H1 (cell line): ENCODE results near the gene RAB3IL1. TPM values are rescaled to one million over a fixed set of nuclear protein-coding genes. Genes with fewer than 3 reads are reported as not detected.
A peak's percentile ranks its signal among the peaks of the same experiment; 100 is the strongest.

Experiments used
- CTCF ChIA-PET: fragments of 300-600 bp; sonication (Branson Sonifier 250); formaldehyde crosslinking; loops from one replicate; lab custom pipeline; 2021; ENCODE audit not compliant: partially characterized antibody; lab: Charles Lee
- POLR2A ChIA-PET: fragments of 300-600 bp; sonication (Branson Sonifier 250); formaldehyde crosslinking; loops from one replicate; lab custom pipeline; 2021; ENCODE audit warnings: inconsistent platforms; ENCODE audit not compliant: partially characterized antibody; lab: Charles Lee
- DNase-seq, 2 experiments: peaks; one replicate each; pipeline versions ENCODE4 v3.0.0 to v3.0.0-alpha.2; 2010 to 2022; ENCODE audit warnings: low spot score in 2 of 2, low read depth in 1 of 2, mixed read lengths in 1 of 2
- FAIRE-seq: peaks from 2 replicates; lab custom pipeline; 2011; peaks lifted over from hg19 to GRCh38; lab: Jason Lieb, UNC
- H2AFZ ChIP-seq: 2 replicates; pipeline ENCODE4 v1.8.1; 2012; ENCODE audit warnings: low read length, inconsistent platforms
- H2AK5ac ChIP-seq: 2 replicates; pipeline ENCODE4 v1.6.1; 2013; ENCODE audit warnings: low read depth, low read length
- H2BK120ac ChIP-seq: replicated peaks from 2 replicates; pipeline ENCODE3; 2013; ENCODE audit warnings: low read depth, low read length, inconsistent platforms
- H2BK12ac ChIP-seq: 2 replicates; pipeline ENCODE4 v1.6.1; 2013; ENCODE audit warnings: low read depth, low read length
- H2BK15ac ChIP-seq: 2 replicates; pipeline ENCODE4 v1.6.1; 2013; ENCODE audit warnings: low read length
- H2BK20ac ChIP-seq: 2 replicates; pipeline ENCODE4 v1.6.1; 2013; ENCODE audit warnings: low read length
- H2BK5ac ChIP-seq: 2 replicates; pipeline ENCODE4 v1.6.1; 2013; ENCODE audit warnings: low read depth, low read length
- H3K14ac ChIP-seq: 2 replicates; pipeline ENCODE4 v1.6.1; 2013; ENCODE audit warnings: inconsistent platforms; ENCODE audit not compliant: insufficient read length
- H3K18ac ChIP-seq: 2 replicates; pipeline ENCODE4 v1.6.1; 2013; ENCODE audit warnings: low read length; ENCODE audit errors: extremely low read depth
- H3K23ac ChIP-seq: 2 replicates; pipeline ENCODE4 v1.6.1; 2013; ENCODE audit warnings: inconsistent platforms; ENCODE audit not compliant: insufficient read length
- H3K23me2 ChIP-seq: 2 replicates; pipeline ENCODE4 v1.6.1; 2013; ENCODE audit warnings: low read depth, low read length
- H3K27ac ChIP-seq: 2 replicates; pipeline ENCODE4 v1.6.1; 2011; ENCODE audit warnings: low read depth, low read length, inconsistent platforms
- H3K27me3 ChIP-seq, 4 experiments: replicated peaks in 1 of 4; 1 replicate in 1 of 4; 2 replicates in 3 of 4; pipeline versions ENCODE4 v1.6.1 to v1.8.1; 2011 to 2013; ENCODE audit warnings: low read length in 3 of 4, mild to moderate bottlenecking in 3 of 4, inconsistent platforms in 2 of 4, mixed read lengths in 2 of 4, moderate library complexity in 1 of 4; ENCODE audit not compliant: control insufficient read depth in 3 of 4, insufficient read depth in 3 of 4; ENCODE audit errors: extremely low read depth in 1 of 4
- H3K36me3 ChIP-seq, 4 experiments: 2 replicates each; pipeline versions ENCODE4 v1.6.1 to v1.8.1; 2011 to 2013; ENCODE audit warnings: mild to moderate bottlenecking in 4 of 4, low read length in 3 of 4, moderate library complexity in 2 of 4, control low read depth in 1 of 4, inconsistent platforms in 1 of 4; ENCODE audit not compliant: insufficient read depth in 4 of 4, control insufficient read depth in 2 of 4
- H3K4ac ChIP-seq: replicated peaks from 2 replicates; pipeline ENCODE3; 2013; ENCODE audit warnings: low read length, low read depth, mixed read lengths, inconsistent platforms; ENCODE audit not compliant: insufficient read length
- H3K4me1 ChIP-seq, 4 experiments: replicated peaks in 1 of 4; 1 replicate in 1 of 4; 2 replicates in 3 of 4; pipeline versions ENCODE4 v1.6.1 to v1.8.1; 2011 to 2013; ENCODE audit warnings: low read length in 3 of 4, inconsistent platforms in 2 of 4, mixed read lengths in 1 of 4; ENCODE audit not compliant: insufficient read depth in 4 of 4, control insufficient read depth in 3 of 4
- H3K4me2 ChIP-seq, 2 experiments: 2 replicates each; pipeline versions ENCODE4 v1.6.1 to v1.8.1; 2011 to 2013; ENCODE audit warnings: low read depth in 2 of 2, low read length in 2 of 2, control low read depth in 1 of 2, inconsistent platforms in 1 of 2, mild to moderate bottlenecking in 1 of 2; ENCODE audit not compliant: insufficient read depth in 1 of 2
- H3K4me3 ChIP-seq, 4 experiments: fragments of 200-600, 300-600 bp in 1 of 4; sonication (generic), shearing (Covaris generic), sonication (Bioruptor Twin) in 1 of 4; 2 replicates each; pipeline versions ENCODE4 v1.5.1 to v1.8.1; 2011 to 2016; ENCODE audit warnings: low read length in 4 of 4, low read depth in 3 of 4, control low read depth in 2 of 4, inconsistent platforms in 2 of 4, mild to moderate bottlenecking in 2 of 4, mixed read lengths in 1 of 4, moderate library complexity in 1 of 4; ENCODE audit not compliant: insufficient read depth in 2 of 4; ENCODE audit errors: extremely low read depth in 1 of 4
- H3K56ac ChIP-seq: replicated peaks from 2 replicates; pipeline ENCODE3; 2013; ENCODE audit warnings: low read depth, mild to moderate bottlenecking, mixed read lengths, low read length, inconsistent platforms; ENCODE audit not compliant: insufficient read length
- H3K79me1 ChIP-seq: 2 replicates; pipeline ENCODE4 v1.6.1; 2013; ENCODE audit warnings: low read depth, low read length, control low read depth
- H3K79me2 ChIP-seq, 2 experiments: 2 replicates each; pipeline versions ENCODE4 v1.6.1 to v1.8.1; 2012 to 2013; ENCODE audit warnings: low read length in 2 of 2, mild to moderate bottlenecking in 2 of 2, inconsistent platforms in 1 of 2; ENCODE audit not compliant: insufficient read depth in 2 of 2, control insufficient read depth in 1 of 2
- H3K9ac ChIP-seq, 4 experiments: replicated peaks in 1 of 4; 1 replicate in 1 of 4; 2 replicates in 3 of 4; pipeline versions ENCODE4 v1.6.1 to v1.8.1; 2011 to 2013; ENCODE audit warnings: low read depth in 3 of 4, low read length in 3 of 4, control low read depth in 2 of 4, mild to moderate bottlenecking in 2 of 4, moderate library complexity in 2 of 4, inconsistent platforms in 1 of 4; ENCODE audit errors: extremely low read depth in 1 of 4
- H3K9me3 ChIP-seq, 2 experiments: 2 replicates each; pipeline versions ENCODE4 v1.6.1 to v1.8.1; 2012 to 2013; ENCODE audit warnings: mild to moderate bottlenecking in 2 of 2, moderate library complexity in 2 of 2, control low read depth in 1 of 2, inconsistent platforms in 1 of 2, low read depth in 1 of 2, low read length in 1 of 2, mixed read lengths in 1 of 2; ENCODE audit not compliant: insufficient read depth in 2 of 2
- H4K20me1 ChIP-seq, 2 experiments: replicated peaks in 1 of 2; 2 replicates each; pipeline versions ENCODE3 to v1.8.1; 2011 to 2013; ENCODE audit warnings: inconsistent platforms in 2 of 2, low read length in 2 of 2, mild to moderate bottlenecking in 1 of 2; ENCODE audit not compliant: insufficient read depth in 2 of 2, control insufficient read depth in 1 of 2
- H4K5ac ChIP-seq: 2 replicates; pipeline ENCODE4 v1.6.1; 2013; ENCODE audit warnings: low read length, low read depth, mixed read lengths, inconsistent platforms; ENCODE audit not compliant: insufficient read length
- H4K8ac ChIP-seq: 2 replicates; pipeline ENCODE4 v1.8.0; 2013; ENCODE audit warnings: mild to moderate bottlenecking, moderate library complexity, low read length, inconsistent platforms; ENCODE audit not compliant: insufficient read depth; ENCODE audit errors: extremely low read depth
- H4K91ac ChIP-seq: replicated peaks from 2 replicates; pipeline ENCODE3; 2013; ENCODE audit warnings: low read length, mixed read lengths, inconsistent platforms; ENCODE audit not compliant: insufficient read length
- ATF2 ChIP-seq: IDR thresholded peaks from 2 replicates; pipeline ENCODE4 v1.6.1; 2012; ENCODE audit warnings: low read length, inconsistent platforms
- BRCA1 ChIP-seq: IDR thresholded peaks from 2 replicates; pipeline ENCODE4 v1.6.1; 2012; ENCODE audit warnings: low read depth, low read length, improper control_type of control experiment
- CHD1 ChIP-seq: IDR thresholded peaks from 2 replicates; pipeline ENCODE4 v1.6.1; 2012; ENCODE audit warnings: low read depth, low read length, improper control_type of control experiment
- CREB1 ChIP-seq: IDR thresholded peaks from 2 replicates; pipeline ENCODE4 v1.6.1; 2012; ENCODE audit warnings: inconsistent platforms
- FOSL1 ChIP-seq: IDR thresholded peaks from 2 replicates; pipeline ENCODE4 v1.6.1; 2011; ENCODE audit warnings: mild to moderate bottlenecking, low read depth, low read length, moderate library complexity; ENCODE audit not compliant: insufficient read depth
- KDM4A ChIP-seq: IDR thresholded peaks from one replicate; pipeline ENCODE4 v1.7.1; 2012; ENCODE audit warnings: low read depth, mild to moderate bottlenecking, moderate library complexity, low read length, inconsistent platforms; ENCODE audit not compliant: severe bottlenecking
- SAP30 ChIP-seq: fragments of 300-600 bp; sonication (generic); IDR thresholded peaks from 2 replicates; pipeline ENCODE4 v1.7.1; 2012; ENCODE audit warnings: low read length, moderate library complexity, mild to moderate bottlenecking, inconsistent platforms; ENCODE audit not compliant: insufficient read depth, insufficient replicate concordance
- SIN3A ChIP-seq, 2 experiments: IDR thresholded peaks in 1 of 2; conservative IDR thresholded peaks in 1 of 2; 2 replicates each; pipeline ENCODE4 v1.6.1; 2011 to 2012; ENCODE audit warnings: low read length in 2 of 2, improper control_type of control experiment in 1 of 2, low read depth in 1 of 2, mild to moderate bottlenecking in 1 of 2
- SIX5 ChIP-seq: IDR thresholded peaks from 2 replicates; pipeline ENCODE4 v1.6.1; 2011; ENCODE audit warnings: mild to moderate bottlenecking, low read depth, low read length
- SP2 ChIP-seq: IDR thresholded peaks from 2 replicates; pipeline ENCODE4 v1.6.1; 2012; ENCODE audit warnings: mild to moderate bottlenecking, low read length, inconsistent platforms
- TBP ChIP-seq: IDR thresholded peaks from 2 replicates; pipeline ENCODE4 v1.6.1; 2011; ENCODE audit warnings: low read depth, low read length, improper control_type of control experiment
- TEAD4 ChIP-seq: IDR thresholded peaks from 2 replicates; pipeline ENCODE4 v1.6.1; 2012; ENCODE audit warnings: low read depth, low read length, inconsistent platforms, mixed read lengths
- WGBS, 2 experiments: shearing (Covaris generic) in 1 of 2; methylation state at CpG; one replicate each; pipeline versions ENCODE4 v1.1.6 to v1.1.7; 2013 to 2015; ENCODE audit warnings: low lambda C conversion rate in 2 of 2, mixed read lengths in 2 of 2, inconsistent platforms in 1 of 2, low coverage in 1 of 2, missing lambda C conversion rate in 1 of 2; ENCODE audit not compliant: insufficient replicate concordance in 2 of 2, insufficient coverage in 1 of 2, insufficient read length in 1 of 2; ENCODE audit errors: extremely low coverage in 1 of 2, missing lambda C conversion rate in 1 of 2; 5-methylcytosine and 5-hydroxymethylcytosine counted together
- polyA plus RNA-seq, 7 experiments: library from polyadenylated mRNA; depleted of rRNA in 3 of 7; stranded (reverse) in 5 of 7; unstranded in 2 of 7; fragments of >200 nt in 5 of 7; fragments of 200-250 nt in 2 of 7; gene quantifications; 1 replicate in 5 of 7; 2 replicates in 1 of 7; 4 replicates in 1 of 7; pipeline versions ENCODE4 v1.2.1 to v1.2.3, GENCODE V29; 2011 to 2013; ENCODE audit warnings: missing spikeins in 2 of 7, mixed read lengths in 2 of 7
- total RNA-seq: library from RNA; stranded (reverse); fragmentation: NEBNext Ultra II Directional; extraction: Animal tissue kit (Norgen Biotek cat#: 25700); gene quantifications from 2 replicates; pipeline ENCODE4 v1.2.1, GENCODE V29; 2021

RAB3IL1 gene
- total and polyA plus RNA-seq, 2 of the 8 experiments (the other 6 are each of a cell fraction or from before 2014, with no cell fraction given), result 6.8 to 7.9 TPM

- WGBS, 2 experiments, result 94% methylated on average over 19 of the region's 19 CpGs; no CpG with 5 or more reads in 1 of the 2 experiments
- no peak overlapping the region for H3K18ac ChIP-seq
- no peak overlapping the region for H4K8ac ChIP-seq
- no peak overlapping the region for H3K23ac ChIP-seq
- H4K20me1 ChIP-seq, result no peaks in the 10 kb centered on the region
- no peak overlapping the region for H3K27ac ChIP-seq
- H2AK5ac ChIP-seq, result no peak overlapping the region
- no peak overlapping the region for H4K5ac ChIP-seq
- H2BK20ac ChIP-seq, result no peak overlapping the region
- H3K9me3 ChIP-seq, result no peaks in the 10 kb centered on the region
- H2BK5ac ChIP-seq, result 0 out of 2 replicates have a peak overlapping the region, but pooled peaks have one; percentile 16
- H2BK15ac ChIP-seq, result no peak overlapping the region
- no peaks in the 10 kb centered on the region for H3K27me3 ChIP-seq
- H3K79me1 ChIP-seq, result no peaks in the 10 kb centered on the region
- H3K23me2 ChIP-seq, result no peaks in the 10 kb centered on the region
- H3K4me2 ChIP-seq, result no peak overlapping the region
- H3K56ac ChIP-seq, result no peak overlapping the region
- no peak overlapping the region for H3K4me3 ChIP-seq
- DNase-seq (no peak), FAIRE-seq (no peak)
- no peak overlapping the region for H3K4ac ChIP-seq
- no peak overlapping the region for H3K14ac ChIP-seq
- no peak overlapping the region for H2AFZ ChIP-seq
- ChIA-PET POLR2A (interaction anchor here (1.1 to 15.5 kb wide), 4 partner anchors 13 to 61 kb away, joined by 5 to 137 read pairs (median 12); partner anchors contain the start of genes BEST1 and FTH1), CTCF (interaction anchor here (1.0 to 17.1 kb wide), 11 partner anchors 6 to 201 kb away, joined by 3 to 225 read pairs (median 4); partner anchors contain the start of gene BEST1)
- H2BK120ac ChIP-seq, result no peak overlapping the region
- H3K79me2 ChIP-seq, result no peaks in the 10 kb centered on the region
- peaks cover 0 to 31% (median 19%) of the 10 kb centered on the region in 4 experiments; a peak in 6 of 7 replicates for H3K4me1 ChIP-seq
- H3K9ac ChIP-seq, result no peak overlapping the region
- H2BK12ac ChIP-seq, result peak overlapping the region; percentile 23; the same call in 1 of the 2 replicates
- no peaks in the 10 kb centered on the region for H3K36me3 ChIP-seq
- H4K91ac ChIP-seq, result no peak overlapping the region
- TF ChIP-seq SIN3A (conservative IDR thresholded peaks at IDR 0.05 in 1 of 2, IDR thresholded peaks at IDR 0.05 in 1 of 2; ENCODE audit: low read depth in 1 of 2, low read length in 2 of 2) (no peak), BRCA1 (no peak), SAP30 (no peak), ATF2 (no peak), KDM4A (no peak), CHD1 (no peak), SIX5 (no peak), TEAD4 (no peak), FOSL1 (no peak), CREB1 (no peak), SP2 (no peak), TBP (no peak)
These were observed 10.1 kb downstream of the RAB3IL1 start for GRCh38 chr11:61907282-61907681.
